ENCODE results near the gene TTYH1. TPM values are rescaled to one million over a fixed set of nuclear protein-coding genes. Genes with fewer than 3 reads are reported as not detected.

The TTYH1 gene
- total and polyA plus RNA-seq, 2 of the 4 experiments (the other 2 are of a cell fraction) = not detected

DNA sequence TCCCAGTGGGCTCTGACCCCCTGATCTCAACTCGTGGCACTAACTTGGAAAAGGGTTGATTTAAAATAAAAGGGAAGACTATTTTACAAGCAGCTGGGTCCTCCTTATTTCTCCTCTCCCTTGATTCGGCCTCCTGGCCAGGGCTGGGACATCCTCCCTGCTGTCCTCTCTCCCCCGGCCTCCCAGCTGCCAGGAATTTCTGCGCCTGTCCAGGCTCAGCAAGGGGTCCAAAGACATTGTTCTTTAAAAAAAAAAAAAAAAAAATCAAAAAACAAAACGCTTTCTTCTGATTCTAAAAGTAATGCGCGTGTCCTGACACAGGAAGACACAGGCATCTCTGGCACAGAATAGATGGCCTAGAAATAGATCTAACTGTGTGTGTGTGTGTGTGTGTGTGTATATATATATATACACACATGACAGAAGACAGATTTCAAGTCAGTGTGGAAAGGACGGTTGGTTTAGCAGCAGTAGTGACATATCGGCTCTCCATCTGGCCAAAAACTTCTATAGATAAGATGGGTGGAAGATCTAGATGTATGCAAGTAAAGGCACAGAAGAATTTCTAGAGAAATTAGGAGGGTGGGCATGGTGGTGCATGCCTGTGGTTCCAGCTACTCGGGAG, 21.5 kb downstream of the TTYH1 start:
- no peak overlapping the region for H3K56ac ChIP-seq (ENCODE audit: extremely low read depth, insufficient read depth, low read length)
- no peak overlapping the region for H2BK20ac ChIP-seq (ENCODE audit: low read depth, low read length)
- no peak overlapping the region for H3K14ac ChIP-seq (replicated peaks; ENCODE audit: low read depth, low read length)
- no peak overlapping the region for H3K18ac ChIP-seq (ENCODE audit: low read depth, low read length)
- no peak for DNase-seq
- no peak overlapping the region for H3K27ac ChIP-seq (ENCODE audit: insufficient read depth, low read length)
- H4K20me1 ChIP-seq (ENCODE audit: insufficient read depth, low read length) = peaks cover 14% of the 10 kb centered on the region
- CTCF ChIA-PET = interaction anchor here (0.5 kb wide), 1 partner anchor 9 kb away, joined by 3 read pairs; no protein-coding TSS in a partner anchor
- no peak overlapping the region for H2AK5ac ChIP-seq (ENCODE audit: low read depth, low read length)
- ATAC-seq (ENCODE audit: low read depth) = no peak
- H2AK9ac ChIP-seq (replicated peaks; ENCODE audit: low read depth, low read length, poor library complexity) = no peak overlapping the region
- no peak overlapping the region for H2AFZ ChIP-seq (replicated peaks; ENCODE audit: low read length, poor library complexity)
- H3K9me3 ChIP-seq (ENCODE audit: control insufficient read depth, insufficient read depth, low read length) = no peaks in the 10 kb centered on the region
- intact Hi-C loops (cut with micrococcal nuclease) = no loop called here
- in situ Hi-C loops (cut with MboI; ENCODE audit: low sequenced_read_pairs) = no loop called here
- WGBS, 2 experiments (ENCODE audit: extremely low coverage in 2 of 2, insufficient read length in 1 of 2) = no CpG with 5 or more reads among the region's 10 CpGs
- peaks cover 7% of the 10 kb centered on the region for H3K36me3 ChIP-seq (ENCODE audit: control insufficient read depth, insufficient read depth, low read length)
- POLR2A ChIA-PET (ENCODE audit: unreplicated experiment) = no interaction called here
- H3K27me3 ChIP-seq (ENCODE audit: control insufficient read depth, insufficient read depth, low read length) = no peaks in the 10 kb centered on the region
- H3K4me1 ChIP-seq (ENCODE audit: control insufficient read depth, insufficient read depth, low read length) = no peaks in the 10 kb centered on the region
- no peak overlapping the region for H3K4me3 ChIP-seq (ENCODE audit: insufficient read depth, low read depth, low read length)
- H3K9ac ChIP-seq (ENCODE audit: low read depth, low read length) = no peak overlapping the region
- H4K5ac ChIP-seq (ENCODE audit: low read depth, low read length) = no peak overlapping the region
- no peak overlapping the region for H3K23ac ChIP-seq (ENCODE audit: low read depth, low read length)
- H4K8ac ChIP-seq (ENCODE audit: low read depth in 2 of 2, low read length in 2 of 2) = no peak overlapping the region
- H3K4ac ChIP-seq (ENCODE audit: low read depth, low read length) = no peak overlapping the region
- H3K79me1 ChIP-seq (ENCODE audit: low read depth in 1 of 2, low read length in 2 of 2) = peaks cover 14 to 19% of the 10 kb centered on the region in 2 experiments
- peaks cover 6% of the 10 kb centered on the region; the same call in 1 of the 2 replicates for H3K9me1 ChIP-seq (ENCODE audit: insufficient read depth, low read length)
- H2BK120ac ChIP-seq (ENCODE audit: low read depth, low read length) = no peak overlapping the region
- no peak overlapping the region for H2BK15ac ChIP-seq (ENCODE audit: low read depth, low read length)
- TF ChIP-seq USF2 (IDR thresholded peaks at IDR 0.05; ENCODE audit: low read depth, low read length) = no peak
- no peak for TF ChIP-seq MAZ (IDR thresholded peaks at IDR 0.05; ENCODE audit: borderline replicate concordance, low read depth, low read length)
- TF ChIP-seq, protein P1, sequence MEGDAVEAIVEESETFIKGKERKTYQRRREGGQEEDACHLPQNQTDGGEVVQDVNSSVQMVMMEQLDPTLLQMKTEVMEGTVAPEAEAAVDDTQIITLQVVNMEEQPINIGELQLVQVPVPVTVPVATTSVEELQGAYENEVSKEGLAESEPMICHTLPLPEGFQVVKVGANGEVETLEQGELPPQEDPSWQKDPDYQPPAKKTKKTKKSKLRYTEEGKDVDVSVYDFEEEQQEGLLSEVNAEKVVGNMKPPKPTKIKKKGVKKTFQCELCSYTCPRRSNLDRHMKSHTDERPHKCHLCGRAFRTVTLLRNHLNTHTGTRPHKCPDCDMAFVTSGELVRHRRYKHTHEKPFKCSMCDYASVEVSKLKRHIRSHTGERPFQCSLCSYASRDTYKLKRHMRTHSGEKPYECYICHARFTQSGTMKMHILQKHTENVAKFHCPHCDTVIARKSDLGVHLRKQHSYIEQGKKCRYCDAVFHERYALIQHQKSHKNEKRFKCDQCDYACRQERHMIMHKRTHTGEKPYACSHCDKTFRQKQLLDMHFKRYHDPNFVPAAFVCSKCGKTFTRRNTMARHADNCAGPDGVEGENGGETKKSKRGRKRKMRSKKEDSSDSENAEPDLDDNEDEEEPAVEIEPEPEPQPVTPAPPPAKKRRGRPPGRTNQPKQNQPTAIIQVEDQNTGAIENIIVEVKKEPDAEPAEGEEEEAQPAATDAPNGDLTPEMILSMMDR (conservative IDR thresholded peaks at IDR 0.05; ENCODE audit: low read depth, low read length) = no peak
- TF ChIP-seq FOS (IDR thresholded peaks at IDR 0.05; ENCODE audit: low read depth, low read length) = no peak
- H2BK5ac ChIP-seq (ENCODE audit: low read depth, low read length, poor library complexity, severe bottlenecking) = no peak overlapping the region
- no peak overlapping the region for H4K91ac ChIP-seq (ENCODE audit: insufficient read depth, low read depth, low read length)
- no TSS peak for BruUV-seq (replicated peaks)
- dilution Hi-C loops (cut with HindIII; ENCODE audit: low sequenced_read_pairs, unreplicated experiment) = no loop called here
- H3K4me2 ChIP-seq (ENCODE audit: low read depth, low read length) = no peak overlapping the region

All from IMR-90 (cell line).